Testis (tissue), 3 donors: ENCODE results near the gene PNKP. TPM values are rescaled to one million over a fixed set of nuclear protein-coding genes. Genes with fewer than 3 reads are reported as not detected.

Source experiments
- DNase-seq: peaks from one replicate; pipeline ENCODE4 v3.0.0-alpha.2; 2019
- H3K27ac ChIP-seq, 2 donors: fragments of 200-600 bp; sonication (generic); one replicate each; pipeline ENCODE4 v1.5.1; 2019
- H3K27me3 ChIP-seq: fragments of 200-600 bp; sonication (generic); one replicate; pipeline ENCODE4 v1.5.1; 2019
- H3K36me3 ChIP-seq: fragments of 200-600 bp; sonication (generic); one replicate; pipeline ENCODE4 v1.5.1; 2017; ENCODE audit warnings: low read depth; ENCODE audit errors: missing control alignments
- H3K4me1 ChIP-seq: fragments of 200-600 bp; sonication (generic); one replicate; pipeline ENCODE4 v1.5.1; 2019
- H3K4me3 ChIP-seq, 2 donors: fragments of 200-600 bp; sonication (generic); one replicate each; pipeline ENCODE4 v1.5.1; 2017 to 2019
- H3K9me3 ChIP-seq: fragments of 200-600 bp; sonication (generic); one replicate; pipeline ENCODE4 v1.5.1; 2017
- POLR2A ChIP-seq: fragments of 450-650 bp; IDR thresholded peaks from one replicate; pipeline ENCODE4 v1.6.1; 2017; ENCODE audit warnings: antibody characterized with exemption, mild to moderate bottlenecking, moderate library complexity
- WGBS, 2 donors: methylation state at CpG; one replicate each; pipeline ENCODE4 v1.1.5; 2018; 5-methylcytosine and 5-hydroxymethylcytosine counted together
- intact Hi-C: fragments of 100-400 bp; cut with DNase I; formaldehyde crosslinking; loops from one replicate; pipeline ENCODE4 v1.15.1; 2023; ENCODE audit warnings: low total_unique reads
- microRNA-seq, 2 donors: library from miRNA; unstranded; fragments of <30 nt; microRNA quantifications; one replicate each; pipeline ENCODE4, GENCODE V29; 2016; ENCODE audit warnings: borderline number of aligned reads in 2 of 2, borderline replicate concordance in 1 of 2
- polyA plus RNA-seq: library from polyadenylated mRNA; stranded (reverse); fragments of 350-450 nt; fragmentation: Illumina TruSeq; extraction: RNeasy Lipid Tissue Mini Kit (QIAGEN cat#74804); gene quantifications from one replicate; pipeline ENCODE4 v1.2.3, GENCODE V29; 2014; ENCODE audit warnings: low read depth, low replicate concordance; ENCODE audit not compliant: insufficient read depth
- small RNA-seq, 2 donors: library from RNA; depleted of rRNA; stranded (forward); fragments of <200 nt; gene quantifications; one replicate each; pipeline ENCODE3, GENCODE V24; 2016
- total RNA-seq, 2 donors: library from RNA; depleted of rRNA; stranded (reverse); fragments of >200 nt; gene quantifications; one replicate each; pipeline ENCODE4 v1.2.3, GENCODE V29; 2016
- TF ChIP-seq, protein P1 (sequence below), 3 experiments: fragments of 450-650 bp in 2 of 3; fragments of 200-600 bp in 1 of 3; sonication (generic) in 1 of 3; IDR thresholded peaks; one replicate each; pipeline ENCODE4 v1.5.1; 2016 to 2019; ENCODE audit warnings: antibody characterized with exemption in 3 of 3, mild to moderate bottlenecking in 2 of 3, moderate library complexity in 1 of 3

The PNKP gene
- total and polyA plus RNA-seq, 3 donors from 2014 or later, result 45.5 to 125 (median 110) TPM

- TF ChIP-seq, protein P1, sequence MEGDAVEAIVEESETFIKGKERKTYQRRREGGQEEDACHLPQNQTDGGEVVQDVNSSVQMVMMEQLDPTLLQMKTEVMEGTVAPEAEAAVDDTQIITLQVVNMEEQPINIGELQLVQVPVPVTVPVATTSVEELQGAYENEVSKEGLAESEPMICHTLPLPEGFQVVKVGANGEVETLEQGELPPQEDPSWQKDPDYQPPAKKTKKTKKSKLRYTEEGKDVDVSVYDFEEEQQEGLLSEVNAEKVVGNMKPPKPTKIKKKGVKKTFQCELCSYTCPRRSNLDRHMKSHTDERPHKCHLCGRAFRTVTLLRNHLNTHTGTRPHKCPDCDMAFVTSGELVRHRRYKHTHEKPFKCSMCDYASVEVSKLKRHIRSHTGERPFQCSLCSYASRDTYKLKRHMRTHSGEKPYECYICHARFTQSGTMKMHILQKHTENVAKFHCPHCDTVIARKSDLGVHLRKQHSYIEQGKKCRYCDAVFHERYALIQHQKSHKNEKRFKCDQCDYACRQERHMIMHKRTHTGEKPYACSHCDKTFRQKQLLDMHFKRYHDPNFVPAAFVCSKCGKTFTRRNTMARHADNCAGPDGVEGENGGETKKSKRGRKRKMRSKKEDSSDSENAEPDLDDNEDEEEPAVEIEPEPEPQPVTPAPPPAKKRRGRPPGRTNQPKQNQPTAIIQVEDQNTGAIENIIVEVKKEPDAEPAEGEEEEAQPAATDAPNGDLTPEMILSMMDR (IDR thresholded peaks at IDR 0.05), result peak in 2 of 3 experiments; percentile 20 to 26
- no peak for TF ChIP-seq POLR2A
- H3K27ac ChIP-seq, result peak within 1 kb of the TSS; percentile 85 to 95
- peak within 1 kb of the TSS; percentile 69 to 74 for H3K4me3 ChIP-seq
- peak; percentile 99 for DNase-seq
- H3K4me1 ChIP-seq, result peaks cover 26% of the 10 kb centered on the region
- H3K9me3 ChIP-seq, result no peaks in the 10 kb centered on the region
- no peaks in the 10 kb centered on the region for H3K27me3 ChIP-seq
- 0% methylated on average over 36 to 42 of the region's 45 CpGs for WGBS, 2 donors
- intact Hi-C loops, result no loop called here
- no peaks in the 10 kb centered on the region for H3K36me3 ChIP-seq
Measured at GRCh38 chr19:49812997-49813861, 54.1 kb downstream of the PNKP start, which contains the start of gene FUZ. Gene FUZ (minus strand): TSS chr19:49813292. CDS start chr19:49813106, 186 bp downstream.

DNA sequence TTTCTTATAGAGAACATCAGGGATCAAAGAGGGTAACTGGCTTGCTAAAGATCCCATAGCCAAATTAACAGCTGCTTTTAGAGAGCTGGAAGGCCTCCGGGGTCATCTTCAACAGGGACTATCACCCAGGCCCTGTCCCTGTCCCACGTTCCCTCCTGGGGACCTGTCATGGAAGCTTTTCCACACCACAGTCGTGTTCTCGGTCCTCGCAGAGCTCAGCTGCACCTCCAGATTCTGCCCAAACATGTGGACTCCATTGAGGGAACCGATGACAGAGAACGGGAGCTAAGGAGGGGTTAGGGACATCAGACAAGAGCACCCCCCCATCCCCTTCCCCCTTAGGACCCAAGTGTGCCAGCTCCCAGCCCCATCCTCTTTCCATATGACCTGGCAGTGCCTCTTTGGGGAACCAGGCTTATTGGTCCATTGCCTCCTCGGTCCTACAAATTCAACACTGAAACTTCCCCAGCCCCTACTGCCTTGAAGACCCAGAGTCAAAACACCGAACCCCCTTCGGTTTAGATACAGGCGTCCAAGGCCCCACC is 54.9 kb downstream of the PNKP start:
- Histone ChIP-seq H3K27me3 (no peaks in the 10 kb centered on the region), H3K4me3 (peak overlapping the region; percentile 69 to 74), H3K4me1 (peaks cover 30% of the 10 kb centered on the region), H3K9me3 (no peaks in the 10 kb centered on the region), H3K36me3 (no peaks in the 10 kb centered on the region), H3K27ac (peak overlapping the region; percentile 85 to 95)
- 32 to 55% methylated on average over 7 to 11 of the region's 11 CpGs for WGBS, 2 donors
- TF ChIP-seq, protein P1 (IDR thresholded peaks at IDR 0.05), result no peak
- TF ChIP-seq POLR2A, result no peak
- intact Hi-C loops, result no loop called here
- no peak for DNase-seq

GRCh38 chr19:49811328-49811727 is 56.0 kb downstream of the PNKP start:
- 93 to 96% methylated on average over 6 of the region's 6 CpGs for WGBS, 2 donors
- intact Hi-C loops, result no loop called here
- H3K9me3 ChIP-seq, result no peaks in the 10 kb centered on the region
- H3K36me3 ChIP-seq, result no peaks in the 10 kb centered on the region
- no peak overlapping the region for H3K4me3 ChIP-seq
- H3K4me1 ChIP-seq, result peaks cover 30% of the 10 kb centered on the region
- H3K27ac ChIP-seq, result no peak overlapping the region
- no peaks in the 10 kb centered on the region for H3K27me3 ChIP-seq
- TF ChIP-seq, protein P1 (IDR thresholded peaks at IDR 0.05), result no peak
- no peak for TF ChIP-seq POLR2A
- no peak for DNase-seq

Small RNA genes lying within 50 kb of the gene (microRNA-seq; reads per million reads assigned to microRNA genes)
- gene MIR4749 (1.4 reads per million in 2 donors), gene MIR4750 (0 reads per million in 2 donors), gene MIR6800 (0 to 0.69 reads per million in 2 donors)

Small RNA genes lying within 50 kb of the gene (small RNA-seq; reads per million reads assigned to genes)
- gene MIR4749, result 0 to 0.09 reads per million in 2 donors

Other genes with a start within 250 kb of the PNKP start
- gene RRAS, start 227.4 kb downstream of the PNKP start, total RNA-seq, result 10 to 100 TPM; 39.3 to 41.5 TPM
- gene RRAS, start 227.4 kb downstream of the PNKP start, polyA plus RNA-seq, result 69.2 TPM
- 10 to 100 TPM; 70.8 to 78.1 TPM for gene SCAF1, start 225.4 kb downstream of the PNKP start, total RNA-seq
- 51.4 TPM for gene SCAF1, start 225.4 kb downstream of the PNKP start, polyA plus RNA-seq
- gene IRF3, start 201.7 kb downstream of the PNKP start, total RNA-seq, result 10 to 100 TPM; 50.1 to 51.6 TPM
- 34.9 TPM for gene IRF3, start 201.7 kb downstream of the PNKP start, polyA plus RNA-seq
- gene BCL2L12, start 201.6 kb downstream of the PNKP start, total RNA-seq, result 10 to 100 TPM; 11.3 to 19.3 TPM
- gene BCL2L12, start 201.6 kb downstream of the PNKP start, polyA plus RNA-seq, result 17.3 TPM
- 100 to 1,000 TPM; 192 to 272 TPM for gene PRMT1, start 190.3 kb downstream of the PNKP start, total RNA-seq
- 201 TPM for gene PRMT1, start 190.3 kb downstream of the PNKP start, polyA plus RNA-seq
- gene ADM5, start 178.0 kb downstream of the PNKP start, total RNA-seq, result 1 to 10 TPM; 2.9 to 5.0 TPM
- gene ADM5, start 178.0 kb downstream of the PNKP start, polyA plus RNA-seq, result 2.2 TPM
- gene CPT1C, start 176.5 kb downstream of the PNKP start, total RNA-seq, result 1 to 10 TPM; 8.8 to 9.8 TPM
- 17.1 TPM for gene CPT1C, start 176.5 kb downstream of the PNKP start, polyA plus RNA-seq
- 100 to 1,000 TPM in 1 of 2 donors, 10 to 100 TPM in 1; 65.3 to 101 TPM for gene TSKS, start 104.3 kb downstream of the PNKP start, total RNA-seq
- gene TSKS, start 104.3 kb downstream of the PNKP start, polyA plus RNA-seq, result 137 TPM
- gene AP2A1, start 100.6 kb downstream of the PNKP start, total RNA-seq, result 100 to 1,000 TPM; 301 to 358 TPM
- gene AP2A1, start 100.6 kb downstream of the PNKP start, polyA plus RNA-seq, result 226 TPM
- gene FUZ, start 54.3 kb downstream of the PNKP start, total RNA-seq, result 100 to 1,000 TPM in 1 of 2 donors, 10 to 100 TPM in 1; 56.0 to 101 TPM
- 98.0 TPM for gene FUZ, start 54.3 kb downstream of the PNKP start, polyA plus RNA-seq
- 100 to 1,000 TPM; 244 to 246 TPM for gene MED25, start 49.3 kb downstream of the PNKP start, total RNA-seq
- 156 TPM for gene MED25, start 49.3 kb downstream of the PNKP start, polyA plus RNA-seq
- gene PTOV1, start 16.4 kb downstream of the PNKP start, total RNA-seq, result 100 to 1,000 TPM; 257 to 260 TPM
- 235 TPM for gene PTOV1, start 16.4 kb downstream of the PNKP start, polyA plus RNA-seq
- gene AKT1S1, start 9.8 kb upstream of the PNKP start, total RNA-seq, result 10 to 100 TPM; 35.0 to 35.7 TPM
- gene AKT1S1, start 9.8 kb upstream of the PNKP start, polyA plus RNA-seq, result 42.8 TPM
- gene TBC1D17, start 10.1 kb upstream of the PNKP start, total RNA-seq, result 10 to 100 TPM; 47.2 to 49.1 TPM
- 31.1 TPM for gene TBC1D17, start 10.1 kb upstream of the PNKP start, polyA plus RNA-seq
- 10 to 100 TPM; 17.1 to 20.4 TPM for gene IL4I1, start 29.3 kb upstream of the PNKP start, total RNA-seq
- gene IL4I1, start 29.3 kb upstream of the PNKP start, polyA plus RNA-seq, result 61.9 TPM
- 10 to 100 TPM; 31.3 to 38.5 TPM for gene ATF5, start 61.6 kb upstream of the PNKP start, total RNA-seq
- gene ATF5, start 61.6 kb upstream of the PNKP start, polyA plus RNA-seq, result 64.5 TPM
- 100 to 1,000 TPM in 1 of 2 donors, 10 to 100 TPM in 1; 78.4 to 112 TPM for gene NUP62, start 61.9 kb upstream of the PNKP start, total RNA-seq
- 135 TPM for gene NUP62, start 61.9 kb upstream of the PNKP start, polyA plus RNA-seq
- 1 to 10 TPM; 6.0 to 8.5 TPM for gene SIGLEC11, start 93.6 kb upstream of the PNKP start, total RNA-seq
- gene SIGLEC11, start 93.6 kb upstream of the PNKP start, polyA plus RNA-seq, result 5.8 TPM
- 100 to 1,000 TPM; 143 to 237 TPM for gene VRK3, start 157.8 kb upstream of the PNKP start, total RNA-seq
- 375 TPM for gene VRK3, start 157.8 kb upstream of the PNKP start, polyA plus RNA-seq
- 10 to 100 TPM; 77.7 to 92.8 TPM for gene ZNF473, start 158.4 kb upstream of the PNKP start, total RNA-seq
- 106 TPM for gene ZNF473, start 158.4 kb upstream of the PNKP start, polyA plus RNA-seq